22Rv1 (cell line): ENCODE measurements around the gene CAMKMT.

Experiments
- CTCF ChIP-seq: fragments of 450-650 bp; IDR thresholded peaks from 2 replicates; pipeline ENCODE4 v1.5.1; 2017; ENCODE audit warnings: mild to moderate bottlenecking
- ZFX ChIP-seq: fragments of 450-650 bp; IDR thresholded peaks from 2 replicates; pipeline ENCODE4 v1.6.1; 2017; ENCODE audit warnings: antibody characterized with exemption, borderline replicate concordance

GRCh38 chr2:44533508-44533907 is 171.8 kb downstream of the CAMKMT start:
- no peak for TF ChIP-seq CTCF
- no peak for TF ChIP-seq ZFX
